GM12878 (cell line): ENCODE results near the gene SF3A1.

Experiments
- BACH1 ChIP-seq: fragments of 450-650 bp; IDR thresholded peaks from 2 replicates; pipeline ENCODE4 v1.6.1; 2017; ENCODE audit warnings: mild to moderate bottlenecking, borderline replicate concordance
- CHD1 ChIP-seq: IDR thresholded peaks from 2 replicates; pipeline ENCODE4 v1.6.1; 2012; ENCODE audit warnings: low read depth, low read length, improper control_type of control experiment
- CTCF ChIP-seq, 3 experiments: IDR thresholded peaks in 2 of 3; conservative IDR thresholded peaks in 1 of 3; 2 replicates each; pipeline ENCODE4 v1.5.1; 2011; ENCODE audit warnings: low read depth in 3 of 3, low read length in 3 of 3, mild to moderate bottlenecking in 3 of 3, control low read depth in 2 of 3, moderate library complexity in 2 of 3, inconsistent platforms in 1 of 3, mixed read lengths in 1 of 3; ENCODE audit not compliant: control insufficient read depth in 2 of 3, insufficient read depth in 1 of 3; ENCODE audit errors: extremely low read depth in 1 of 3
- JUND ChIP-seq: IDR thresholded peaks from 2 replicates; pipeline ENCODE4 v1.6.1; 2012; ENCODE audit warnings: low read depth, mild to moderate bottlenecking, low read length, improper control_type of control experiment, moderate library complexity
- POLR2A ChIP-seq: IDR thresholded peaks from 2 replicates; pipeline ENCODE4 v1.6.1; 2011; ENCODE audit warnings: low read depth, mild to moderate bottlenecking, low read length
- POLR2AphosphoS5 ChIP-seq: IDR thresholded peaks from 2 replicates; pipeline ENCODE4 v1.6.1; 2011; ENCODE audit warnings: mild to moderate bottlenecking, low read length, inconsistent platforms
- SMAD5 ChIP-seq: IDR thresholded peaks from 2 replicates; pipeline ENCODE4 v1.6.1; 2016; ENCODE audit warnings: antibody characterized with exemption, low read depth

DNA sequence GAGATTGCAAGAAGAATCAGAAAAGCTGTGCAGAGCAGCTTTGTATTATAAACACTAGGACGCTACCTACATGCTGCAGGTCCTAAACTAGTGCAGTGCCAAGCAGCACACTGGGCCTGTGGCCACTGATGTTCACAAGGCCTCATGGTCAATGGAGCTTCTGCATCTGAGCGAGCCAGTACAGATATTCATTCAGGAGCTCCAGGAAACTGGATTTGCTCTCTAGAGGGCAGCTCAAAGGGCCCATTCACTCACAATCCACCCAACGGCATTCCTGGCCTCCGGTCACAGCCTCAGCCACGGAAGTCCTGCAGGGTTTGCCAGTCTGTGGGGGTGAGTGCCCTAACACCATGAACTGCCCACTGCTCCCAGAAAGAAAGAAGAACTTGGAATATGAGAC lies 24.1 kb downstream of the SF3A1 start:
- no peak for TF ChIP-seq CTCF (IDR thresholded peaks at IDR 0.05 in 2 of 3, conservative IDR thresholded peaks at IDR 0.05 in 1 of 3; ENCODE audit: control insufficient read depth in 2 of 3, extremely low read depth in 1 of 3, insufficient read depth in 1 of 3, low read depth in 3 of 3, low read length in 3 of 3)
- no peak for TF ChIP-seq JUND
- no peak for TF ChIP-seq POLR2A
- no peak for TF ChIP-seq BACH1
- TF ChIP-seq CHD1: no peak
- TF ChIP-seq POLR2AphosphoS5: 0 out of 2 replicates have a peak, but pooled peaks have one; percentile 20
- no peak for TF ChIP-seq SMAD5
